ENCODE measurements around the gene CYSTM1. TPM values are rescaled to one million over a fixed set of nuclear protein-coding genes. Genes with fewer than 3 reads are reported as not detected.

CYSTM1 gene
- total RNA-seq, 2 experiments from 2014 or later, result 7.2 to 7.4 TPM

- ATAC-seq (ENCODE audit: poor library complexity) (no peak), DNase-seq (no peak)
- H3K27me3 Mint-ChIP-seq, result no peaks in the 10 kb centered on the region
- ChIA-PET CTCF (no interaction called here), POLR2A (no interaction called here)
- H3K27ac Mint-ChIP-seq, result no peak overlapping the region
- Histone ChIP-seq H3K27me3 (ENCODE audit: control insufficient read depth in 1 of 2, insufficient read depth in 2 of 2, low read length in 2 of 2) (no peaks in the 10 kb centered on the region), H3K9me3 (ENCODE audit: control insufficient read depth in 1 of 2, insufficient read depth in 1 of 2, low read length in 2 of 2) (no peaks in the 10 kb centered on the region), H3K4me1 (ENCODE audit: insufficient read depth, low read length) (no peaks in the 10 kb centered on the region), H3K4me3 (ENCODE audit: low read length) (no peak overlapping the region), H3K27ac (ENCODE audit: low read depth in 1 of 2, low read length in 2 of 2) (no peak overlapping the region), H3K36me3 (ENCODE audit: insufficient read depth, low read length) (no peaks in the 10 kb centered on the region)
- TF ChIP-seq CTCF (IDR thresholded peaks at IDR 0.05), result no peak
- H3K4me1 Mint-ChIP-seq (ENCODE audit: low read depth), result no peaks in the 10 kb centered on the region
- H3K4me3 Mint-ChIP-seq, result no peak overlapping the region
- no peaks in the 10 kb centered on the region for H3K36me3 Mint-ChIP-seq (ENCODE audit: low read depth)
- intact Hi-C loops (cut with DNase I, micrococcal nuclease), result no loop called here
- H3K9me3 Mint-ChIP-seq, result no peaks in the 10 kb centered on the region
Observed at GRCh38 chr5:140181525-140181924, 6.5 kb downstream of the CYSTM1 start.

GRCh38 chr5:140182075-140182711 lies 7.2 kb downstream of the CYSTM1 start:
- no peaks in the 10 kb centered on the region for H3K36me3 Mint-ChIP-seq (ENCODE audit: low read depth)
- ChIA-PET CTCF (no interaction called here), POLR2A (no interaction called here)
- no peak overlapping the region for H3K27ac Mint-ChIP-seq
- H3K27me3 Mint-ChIP-seq, result no peaks in the 10 kb centered on the region
- no peak overlapping the region for H3K27ac ChIP-seq (ENCODE audit: low read depth in 1 of 2, low read length in 2 of 2)
- no peaks in the 10 kb centered on the region for H3K9me3 ChIP-seq (ENCODE audit: control insufficient read depth in 1 of 2, insufficient read depth in 1 of 2, low read length in 2 of 2)
- H3K4me1 Mint-ChIP-seq (ENCODE audit: low read depth), result no peaks in the 10 kb centered on the region
- H3K27me3 ChIP-seq (ENCODE audit: control insufficient read depth in 1 of 2, insufficient read depth in 2 of 2, low read length in 2 of 2), result no peaks in the 10 kb centered on the region
- H3K4me3 Mint-ChIP-seq, result no peak overlapping the region
- DNase-seq (no peak), ATAC-seq (ENCODE audit: poor library complexity) (no peak)
- no peak overlapping the region for H3K4me3 ChIP-seq (ENCODE audit: low read length)
- H3K36me3 ChIP-seq (ENCODE audit: insufficient read depth, low read length), result no peaks in the 10 kb centered on the region
- H3K9me3 Mint-ChIP-seq, result no peaks in the 10 kb centered on the region
- H3K4me1 ChIP-seq (ENCODE audit: insufficient read depth, low read length), result no peaks in the 10 kb centered on the region
- intact Hi-C loops (cut with DNase I, micrococcal nuclease), result no loop called here
- no peak for TF ChIP-seq CTCF (IDR thresholded peaks at IDR 0.05)

- ChIA-PET POLR2A (no interaction called here), CTCF (no interaction called here)
- TF ChIP-seq CTCF (IDR thresholded peaks at IDR 0.05), result no peak
- Mint-ChIP-seq H3K27ac (no peak overlapping the region), H3K9me3 (no peaks in the 10 kb centered on the region), H3K36me3 (ENCODE audit: low read depth) (no peaks in the 10 kb centered on the region), H3K4me3 (no peak overlapping the region), H3K27me3 (no peaks in the 10 kb centered on the region), H3K4me1 (ENCODE audit: low read depth) (no peaks in the 10 kb centered on the region)
- Histone ChIP-seq H3K36me3 (ENCODE audit: insufficient read depth, low read length) (no peaks in the 10 kb centered on the region), H3K4me3 (ENCODE audit: low read length) (no peak overlapping the region), H3K27me3 (ENCODE audit: control insufficient read depth in 1 of 2, insufficient read depth in 2 of 2, low read length in 2 of 2) (no peaks in the 10 kb centered on the region), H3K4me1 (ENCODE audit: insufficient read depth, low read length) (no peaks in the 10 kb centered on the region), H3K27ac (ENCODE audit: low read depth in 1 of 2, low read length in 2 of 2) (no peak overlapping the region), H3K9me3 (ENCODE audit: control insufficient read depth in 1 of 2, insufficient read depth in 1 of 2, low read length in 2 of 2) (no peaks in the 10 kb centered on the region)
- intact Hi-C loops (cut with DNase I, micrococcal nuclease), result no loop called here
- DNase-seq (no peak), ATAC-seq (ENCODE audit: poor library complexity) (no peak)
Observed at GRCh38 chr5:140182803-140183367, 7.9 kb downstream of the CYSTM1 start.
